Gastroesophageal sphincter (tissue), 3 donors: ENCODE data around the gene MEF2D.

Source experiments
- CTCF ChIP-seq, 4 experiments: fragments of 200-600 bp in 2 of 4; fragments of 450-650 bp in 2 of 4; sonication (generic) in 1 of 4; IDR thresholded peaks; one replicate each; pipeline ENCODE4 v1.5.1; 2017 to 2019; ENCODE audit warnings: antibody characterized with exemption in 4 of 4, mild to moderate bottlenecking in 2 of 4, moderate library complexity in 2 of 4
- EP300 ChIP-seq: sonication (generic); formaldehyde crosslinking; IDR thresholded peaks from one replicate; pipeline ENCODE4 v1.6.1; 2017; ENCODE audit warnings: antibody characterized with exemption, mild to moderate bottlenecking
- POLR2A ChIP-seq, 2 donors: fragments of 450-650 bp; IDR thresholded peaks; one replicate each; pipeline ENCODE4 v1.6.1; 2017; ENCODE audit warnings: antibody characterized with exemption in 2 of 2, mild to moderate bottlenecking in 2 of 2, moderate library complexity in 1 of 2
- POLR2AphosphoS5 ChIP-seq: sonication (generic); formaldehyde crosslinking; IDR thresholded peaks from one replicate; pipeline ENCODE4 v1.6.1; 2017; ENCODE audit warnings: antibody characterized with exemption

- TF ChIP-seq POLR2A (IDR thresholded peaks at IDR 0.05) (no peak), EP300 (no peak), CTCF (IDR thresholded peaks at IDR 0.05) (no peak), POLR2AphosphoS5 (peak; percentile 41)
These were observed 583 bp downstream of the MEF2D start for GRCh38 chr1:156499842-156500542.
